ENCODE measurements around the gene FBXO48. TPM values are rescaled to one million over a fixed set of nuclear protein-coding genes. Genes with fewer than 3 reads are reported as not detected.

The FBXO48 gene
- total RNA-seq, 2 experiments from 2014 or later, result 2.8 to 3.7 TPM

DNA sequence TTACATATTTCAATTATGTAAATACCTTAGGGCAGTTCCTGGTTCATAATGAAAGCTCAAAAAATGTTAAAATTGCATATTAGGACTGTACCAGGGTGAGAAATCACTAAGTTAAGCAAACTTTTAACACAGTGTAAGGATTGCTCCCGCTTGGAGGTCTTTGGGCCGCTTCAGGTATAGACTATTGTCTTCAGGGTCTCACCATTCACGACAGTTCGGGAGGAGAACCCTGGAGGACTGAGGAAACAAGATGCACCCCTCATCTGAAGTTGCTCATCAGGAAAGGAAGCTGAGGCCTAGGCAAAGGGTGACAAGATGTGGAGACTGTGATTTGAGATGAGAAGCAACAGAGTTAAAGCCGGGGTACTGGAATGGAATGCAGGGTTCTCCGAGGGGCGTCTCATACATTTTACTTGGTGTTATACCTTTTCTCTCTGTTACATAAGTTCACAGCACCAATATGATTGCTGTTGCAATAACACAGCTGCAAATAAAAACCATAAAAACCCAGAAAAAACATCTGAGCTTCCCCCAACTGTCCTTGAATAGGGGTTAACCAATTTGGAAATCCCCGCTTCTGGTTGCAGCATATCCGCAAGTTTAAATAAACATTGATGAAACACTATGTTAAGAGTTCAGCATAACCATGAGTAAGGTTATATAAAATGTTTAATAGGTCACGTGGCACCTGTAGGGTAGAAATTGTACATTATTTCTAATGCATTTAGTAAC lies 40.1 kb downstream of the FBXO48 start:
- DNase-seq, result no peak
- Mint-ChIP-seq H3K27ac (no peak overlapping the region), H3K4me3 (no peak overlapping the region), H3K9me3 (no peaks in the 10 kb centered on the region), H3K36me3 (ENCODE audit: low read depth) (peaks cover under 1% of the 10 kb centered on the region), H3K27me3 (no peaks in the 10 kb centered on the region), H3K4me1 (peaks cover 3% of the 10 kb centered on the region)
- POLR2A ChIA-PET, result no interaction called here
- CTCF ChIA-PET, result no interaction called here

DNA sequence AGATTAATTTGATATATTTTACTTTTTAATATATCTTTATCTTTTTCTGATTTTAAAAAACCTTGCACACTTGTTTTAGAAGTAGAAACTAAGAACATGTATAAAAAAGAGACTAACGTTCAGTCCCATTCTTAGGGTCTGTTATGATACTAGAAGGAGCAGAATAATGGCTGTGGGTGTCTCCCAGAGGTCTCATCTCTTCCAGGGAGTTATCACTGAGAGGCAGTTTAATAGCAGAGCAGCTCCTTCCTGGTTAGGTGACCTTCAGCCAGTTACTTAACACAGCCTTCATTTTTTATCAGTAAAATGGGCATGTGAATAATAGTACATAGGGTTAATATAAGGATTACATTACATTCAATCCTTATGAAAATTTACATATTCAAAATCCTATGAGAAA lies 40.6 kb downstream of the FBXO48 start:
- peaks cover 3% of the 10 kb centered on the region for H3K4me1 Mint-ChIP-seq
- no peak overlapping the region for H3K27ac Mint-ChIP-seq
- H3K36me3 Mint-ChIP-seq (ENCODE audit: low read depth), result peaks cover 3% of the 10 kb centered on the region
- no peak overlapping the region for H3K4me3 Mint-ChIP-seq
- ChIA-PET CTCF (no interaction called here), POLR2A (no interaction called here)
- H3K9me3 Mint-ChIP-seq, result no peaks in the 10 kb centered on the region
- DNase-seq, result no peak
- no peaks in the 10 kb centered on the region for H3K27me3 Mint-ChIP-seq

DNA sequence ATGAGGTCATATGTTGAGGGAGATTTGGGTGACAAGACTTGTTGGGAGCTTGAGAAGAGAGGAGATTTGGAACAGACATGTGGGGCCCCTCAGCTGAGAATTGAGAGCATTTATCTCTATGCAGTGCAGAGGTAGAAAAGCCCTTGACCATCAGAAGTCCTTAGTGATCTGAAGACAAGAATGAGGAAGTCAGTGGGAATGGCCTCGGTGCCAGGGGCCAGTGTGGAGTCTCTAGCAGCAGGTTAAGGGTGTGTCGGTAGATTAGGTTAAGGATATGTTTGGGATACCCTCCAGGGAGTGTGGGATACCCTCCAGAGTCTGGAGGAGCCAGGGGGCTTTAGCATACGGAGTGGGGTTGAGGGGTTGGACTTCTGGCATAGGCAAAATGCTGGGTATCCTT lies 41.6 kb downstream of the FBXO48 start:
- Mint-ChIP-seq H3K36me3 (ENCODE audit: low read depth) (peaks cover 3% of the 10 kb centered on the region), H3K4me3 (no peak overlapping the region), H3K27ac (no peak overlapping the region), H3K9me3 (no peaks in the 10 kb centered on the region), H3K27me3 (no peaks in the 10 kb centered on the region), H3K4me1 (peaks cover 3% of the 10 kb centered on the region)
- ChIA-PET CTCF (interaction anchor here (0.5 kb wide), 1 partner anchor 56 kb away, joined by 3 read pairs; no protein-coding TSS in a partner anchor), POLR2A (no interaction called here)
- DNase-seq, result no peak

DNA sequence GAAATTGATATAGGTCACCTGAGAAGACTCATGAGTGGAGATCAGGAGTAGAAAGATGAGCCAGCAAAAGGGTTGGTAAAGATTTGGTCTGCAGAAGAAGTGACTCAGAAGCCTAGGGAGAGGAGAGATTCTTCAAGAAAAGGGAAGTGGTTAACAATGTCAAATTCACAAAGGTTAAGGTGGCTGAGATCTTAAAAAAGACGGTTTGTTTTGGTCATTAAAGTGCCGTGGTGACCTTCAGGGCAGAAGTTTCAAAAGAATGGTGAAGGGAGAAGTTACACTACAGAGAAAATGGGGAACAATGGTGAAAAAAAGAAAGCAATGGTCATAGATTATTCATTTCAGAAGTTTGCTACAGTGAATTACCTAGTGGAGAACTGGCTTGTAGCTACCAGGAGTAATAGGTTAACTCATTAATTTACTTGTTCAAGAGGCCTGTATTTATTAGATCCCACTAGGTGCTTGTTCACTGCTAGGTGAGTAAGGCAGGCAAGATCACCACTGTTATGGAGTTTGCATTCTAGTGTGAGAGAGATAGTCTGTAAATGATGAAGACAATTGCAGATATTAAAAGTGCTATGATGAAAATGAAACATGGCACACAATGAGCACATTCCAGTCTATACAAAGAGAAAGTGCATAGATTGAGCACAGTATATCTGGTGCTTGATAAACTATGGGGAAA lies 43.0 kb downstream of the FBXO48 start:
- Mint-ChIP-seq H3K27me3 (peaks cover 5% of the 10 kb centered on the region), H3K36me3 (ENCODE audit: low read depth) (peaks cover 3% of the 10 kb centered on the region), H3K4me3 (no peak overlapping the region), H3K4me1 (peaks cover 3% of the 10 kb centered on the region), H3K9me3 (no peaks in the 10 kb centered on the region), H3K27ac (no peak overlapping the region)
- CTCF ChIA-PET, result no interaction called here
- POLR2A ChIA-PET, result no interaction called here
- DNase-seq, result no peak

DNA sequence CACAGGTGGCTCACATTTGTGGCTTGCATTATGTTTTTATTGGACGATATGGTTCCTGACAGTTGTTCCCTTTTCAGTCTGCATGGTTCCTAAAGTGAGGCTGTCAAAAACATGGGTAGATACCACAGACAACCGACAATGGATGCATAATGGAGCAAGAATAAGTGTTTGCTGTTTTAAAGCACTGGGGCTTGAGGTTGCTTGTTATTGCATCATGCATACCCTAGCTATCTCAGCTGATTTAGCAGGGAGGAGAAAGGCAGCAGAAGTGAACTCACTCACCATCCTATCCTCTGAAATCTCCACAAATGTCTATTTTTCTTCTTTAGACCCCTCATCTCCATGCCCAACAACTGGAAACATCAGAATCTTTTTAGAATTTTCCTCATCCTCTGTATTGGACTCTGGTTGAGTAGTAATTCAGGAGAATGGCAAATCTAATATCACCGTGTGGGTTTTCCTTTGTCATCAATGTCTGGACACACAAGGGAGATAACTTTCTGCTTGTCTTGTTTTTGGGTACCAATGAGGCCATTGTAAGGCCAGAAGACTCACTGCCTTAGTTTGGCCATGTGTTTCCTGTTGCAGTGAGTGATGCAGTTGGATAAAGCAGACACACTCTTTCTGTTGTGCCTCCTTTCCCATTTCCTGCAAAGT lies 46.7 kb downstream of the FBXO48 start:
- CTCF ChIA-PET, result interaction anchor here (0.8 to 1.0 kb wide), 2 partner anchors 43 to 175 kb away, joined by 3 read pairs; no protein-coding TSS in a partner anchor
- Mint-ChIP-seq H3K36me3 (ENCODE audit: low read depth) (peaks cover 3% of the 10 kb centered on the region), H3K27me3 (peaks cover 7% of the 10 kb centered on the region), H3K4me1 (peaks cover 2% of the 10 kb centered on the region), H3K9me3 (no peaks in the 10 kb centered on the region), H3K27ac (no peak overlapping the region), H3K4me3 (no peak overlapping the region)
- no peak for DNase-seq
- POLR2A ChIA-PET, result no interaction called here

DNA sequence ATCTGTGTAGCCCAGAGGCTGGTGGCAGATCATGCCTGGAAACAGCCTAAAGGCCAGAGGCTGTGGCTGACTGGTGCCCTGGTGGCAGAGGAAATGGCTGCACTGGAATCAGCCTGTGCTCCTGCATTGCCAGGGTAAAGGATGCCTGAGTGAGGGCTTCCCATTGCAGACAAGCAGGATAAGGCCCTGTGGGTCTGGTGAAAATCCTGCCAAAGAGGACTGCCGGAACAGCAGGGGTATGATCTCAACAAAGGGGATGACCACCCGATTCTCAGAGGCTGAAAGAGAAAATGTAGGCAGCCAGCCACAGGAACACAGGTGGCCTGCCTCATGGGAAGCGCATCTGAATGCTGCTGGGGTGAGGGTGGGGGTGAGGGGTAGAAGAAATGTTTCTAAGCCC lies 48.2 kb downstream of the FBXO48 start:
- ChIA-PET POLR2A (no interaction called here), CTCF (interaction anchor here (0.6 to 1.1 kb wide), 3 partner anchors 16 to 44 kb away, joined by 3 read pairs; no protein-coding TSS in a partner anchor)
- DNase-seq, result no peak
- H3K27me3 Mint-ChIP-seq, result peaks cover 7% of the 10 kb centered on the region
- no peak overlapping the region for H3K4me3 Mint-ChIP-seq
- H3K27ac Mint-ChIP-seq, result no peak overlapping the region
- peaks cover 3% of the 10 kb centered on the region for H3K36me3 Mint-ChIP-seq (ENCODE audit: low read depth)
- no peaks in the 10 kb centered on the region for H3K9me3 Mint-ChIP-seq
- peaks cover 2% of the 10 kb centered on the region for H3K4me1 Mint-ChIP-seq

DNA sequence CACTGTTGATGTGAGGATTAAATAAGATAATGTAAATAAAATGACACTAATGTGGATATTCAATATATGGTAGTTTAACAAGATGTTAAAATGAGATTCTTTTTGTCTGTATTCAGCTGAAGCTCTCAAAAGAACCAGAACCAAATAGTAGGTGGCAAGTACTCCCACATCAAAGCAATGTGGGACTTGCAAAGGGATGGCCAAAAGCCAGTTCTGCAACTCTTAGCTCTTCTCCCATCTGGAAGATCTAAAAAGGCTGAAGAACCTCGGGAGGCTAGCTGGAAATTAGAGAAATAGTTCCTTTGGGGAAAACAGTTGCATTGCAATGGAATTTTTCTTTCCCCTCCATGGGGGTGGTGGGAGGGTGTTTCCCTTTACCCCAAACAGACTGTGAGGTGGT lies 48.7 kb downstream of the FBXO48 start:
- no peak overlapping the region for H3K4me3 Mint-ChIP-seq
- no peaks in the 10 kb centered on the region for H3K9me3 Mint-ChIP-seq
- H3K27ac Mint-ChIP-seq, result no peak overlapping the region
- DNase-seq, result no peak
- POLR2A ChIA-PET, result no interaction called here
- peaks cover 3% of the 10 kb centered on the region for H3K36me3 Mint-ChIP-seq (ENCODE audit: low read depth)
- H3K4me1 Mint-ChIP-seq, result peaks cover 2% of the 10 kb centered on the region
- peaks cover 7% of the 10 kb centered on the region for H3K27me3 Mint-ChIP-seq
- CTCF ChIA-PET, result interaction anchor here (0.6 kb wide), 1 partner anchor 16 kb away, joined by 3 read pairs; no protein-coding TSS in a partner anchor

DNA sequence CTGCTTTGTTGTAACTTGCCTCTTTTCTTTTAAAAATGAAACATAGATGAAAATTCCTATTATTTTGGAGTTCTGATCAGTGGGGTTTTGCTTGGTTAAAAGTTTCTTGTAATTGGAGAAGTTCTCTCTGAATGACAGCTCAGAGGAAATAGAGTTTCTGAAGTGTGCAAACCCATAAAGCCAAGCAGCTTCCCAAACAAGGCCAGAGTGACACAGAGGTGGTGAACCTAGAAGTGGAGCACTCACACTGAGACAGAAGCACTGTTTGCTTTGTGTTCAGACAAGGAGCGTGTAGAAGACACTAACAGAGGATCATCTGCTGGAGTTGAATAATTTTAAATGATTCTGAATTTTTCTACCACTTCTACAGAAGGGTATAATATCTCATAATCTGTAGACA lies 49.2 kb downstream of the FBXO48 start:
- no peak overlapping the region for H3K27ac Mint-ChIP-seq
- CTCF ChIA-PET, result no interaction called here
- POLR2A ChIA-PET, result no interaction called here
- no peaks in the 10 kb centered on the region for H3K9me3 Mint-ChIP-seq
- peaks cover 3% of the 10 kb centered on the region for H3K36me3 Mint-ChIP-seq (ENCODE audit: low read depth)
- H3K4me3 Mint-ChIP-seq, result no peak overlapping the region
- H3K4me1 Mint-ChIP-seq, result peaks cover 2% of the 10 kb centered on the region
- peaks cover 7% of the 10 kb centered on the region for H3K27me3 Mint-ChIP-seq
- no peak for DNase-seq

DNA sequence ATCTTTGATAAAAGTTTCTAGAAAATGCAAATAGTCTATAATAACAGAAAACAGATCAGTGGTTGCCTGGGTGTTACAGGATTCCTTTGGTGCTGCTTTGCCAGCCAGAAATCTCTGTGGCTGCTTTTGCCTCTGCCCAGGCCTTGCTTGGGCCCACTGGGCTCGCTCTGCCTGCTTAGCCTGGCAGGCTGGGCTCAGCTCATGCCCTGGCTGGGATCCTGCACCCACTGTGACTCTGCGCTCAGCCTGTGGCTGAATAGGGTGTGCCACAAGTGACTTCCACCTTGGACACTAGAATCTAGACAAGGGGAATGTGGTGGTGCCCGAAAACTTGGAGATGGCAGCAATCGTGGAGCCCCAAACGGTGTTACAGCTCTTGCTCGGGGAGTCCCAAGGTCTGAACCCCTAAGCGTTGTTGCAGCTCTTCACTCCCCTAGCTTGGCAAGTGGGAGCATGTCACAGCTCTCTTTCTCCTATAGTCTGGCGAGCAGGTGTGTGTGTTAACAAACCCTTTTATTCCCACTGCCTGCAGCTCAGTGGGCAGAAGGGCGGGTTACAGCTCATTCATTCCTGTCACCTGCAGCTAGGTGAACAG lies 50.9 kb downstream of the FBXO48 start:
- H3K4me1 Mint-ChIP-seq, result peaks cover 6% of the 10 kb centered on the region
- DNase-seq, result no peak
- H3K27me3 Mint-ChIP-seq, result peaks cover 7% of the 10 kb centered on the region
- H3K4me3 Mint-ChIP-seq, result no peak overlapping the region
- ChIA-PET CTCF (interaction anchor here (0.9 kb wide), 1 partner anchor 34 kb away, joined by 3 read pairs; no protein-coding TSS in a partner anchor), POLR2A (interaction anchor here (0.6 kb wide), 1 partner anchor 15 kb away, joined by 10 read pairs; no protein-coding TSS in a partner anchor)
- no peaks in the 10 kb centered on the region for H3K9me3 Mint-ChIP-seq
- no peak overlapping the region for H3K27ac Mint-ChIP-seq
- no peaks in the 10 kb centered on the region for H3K36me3 Mint-ChIP-seq (ENCODE audit: low read depth)

DNA sequence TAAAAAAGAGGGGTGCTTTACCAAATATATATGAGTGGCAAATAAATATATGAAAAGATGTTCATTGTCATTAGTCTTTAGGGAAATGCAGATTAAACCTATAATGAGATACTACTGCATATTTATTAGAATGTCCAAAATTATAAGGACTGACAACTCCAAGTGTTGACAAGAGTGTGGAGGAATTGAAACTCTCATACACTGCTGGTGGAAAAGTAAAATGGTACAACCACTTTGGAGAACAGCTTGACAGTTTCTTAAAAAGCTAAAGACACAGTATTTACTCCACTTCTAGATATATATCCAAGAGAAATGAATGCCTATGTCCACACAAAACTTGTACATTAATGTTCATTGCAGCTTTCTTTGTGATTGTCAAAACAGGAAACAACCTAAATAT lies 51.6 kb downstream of the FBXO48 start:
- Mint-ChIP-seq H3K27me3 (peaks cover 7% of the 10 kb centered on the region), H3K4me1 (peaks cover 6% of the 10 kb centered on the region), H3K9me3 (no peaks in the 10 kb centered on the region)

DNA sequence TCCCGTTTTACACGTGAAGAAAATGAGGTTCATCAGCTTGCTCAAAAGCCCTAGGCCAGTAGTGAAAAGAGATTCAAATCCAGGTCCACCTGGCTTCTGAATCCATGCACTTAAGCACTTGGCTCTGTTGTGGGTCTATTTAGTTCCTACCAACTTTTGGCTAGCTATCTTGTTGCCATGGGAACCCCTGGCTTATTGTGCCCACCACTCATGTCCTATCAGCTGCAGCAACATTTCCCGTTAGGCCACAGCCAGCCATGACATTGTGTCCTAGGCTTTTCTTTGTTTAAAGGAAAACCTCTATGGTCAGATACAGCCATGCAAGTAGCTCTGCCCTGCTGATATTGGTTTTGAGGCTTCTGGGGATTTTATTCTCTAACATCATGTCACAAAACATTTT lies 52.2 kb downstream of the FBXO48 start:
- Mint-ChIP-seq H3K4me3 (no peak overlapping the region), H3K4me1 (peaks cover 6% of the 10 kb centered on the region), H3K27me3 (peaks cover 12% of the 10 kb centered on the region), H3K27ac (no peak overlapping the region), H3K36me3 (ENCODE audit: low read depth) (no peaks in the 10 kb centered on the region), H3K9me3 (no peaks in the 10 kb centered on the region)
- ChIA-PET CTCF (interaction anchor here (0.8 to 1.5 kb wide), 3 partner anchors 14 to 43 kb away, joined by 3 to 4 read pairs (median 3); no protein-coding TSS in a partner anchor), POLR2A (no interaction called here)
- no peak for DNase-seq

More for the DNA sequence above, 51.6 kb downstream of the FBXO48 start:
- Mint-ChIP-seq H3K27ac (no peak overlapping the region), H3K36me3 (ENCODE audit: low read depth) (no peaks in the 10 kb centered on the region), H3K4me3 (no peak overlapping the region)
- ChIA-PET POLR2A (no interaction called here), CTCF (interaction anchor here (0.8 to 1.0 kb wide), 3 partner anchors 26 to 44 kb away, joined by 3 to 4 read pairs (median 3); no protein-coding TSS in a partner anchor)
- no peak for DNase-seq

DNA sequence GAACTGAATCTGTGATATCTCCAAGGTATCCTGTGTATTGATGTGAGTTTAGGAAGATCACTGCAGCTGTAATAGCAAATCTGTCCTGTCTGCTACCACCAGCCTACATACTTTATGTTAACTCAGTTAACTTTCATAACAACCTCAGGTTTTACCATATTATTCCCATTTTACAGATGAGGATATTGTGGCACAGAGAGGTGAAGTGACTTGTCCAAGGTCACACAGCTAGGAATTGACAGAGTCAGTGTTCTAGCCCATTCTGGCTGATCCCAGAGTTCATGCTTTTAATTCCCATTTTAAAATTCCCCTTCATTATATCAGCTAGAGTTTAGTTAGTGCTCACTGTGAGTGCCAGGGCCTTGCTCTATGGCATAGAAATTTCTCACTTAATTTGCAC lies 52.6 kb downstream of the FBXO48 start:
- ChIA-PET CTCF (interaction anchor here (0.8 to 1.6 kb wide), 4 partner anchors 15 to 43 kb away, joined by 3 to 6 read pairs (median 4); no protein-coding TSS in a partner anchor), POLR2A (no interaction called here)
- H3K9me3 Mint-ChIP-seq, result no peaks in the 10 kb centered on the region

More for the DNA sequence above, 52.6 kb downstream of the FBXO48 start:
- no peak for DNase-seq
- Mint-ChIP-seq H3K27ac (no peak overlapping the region), H3K27me3 (peaks cover 11% of the 10 kb centered on the region), H3K36me3 (ENCODE audit: low read depth) (no peaks in the 10 kb centered on the region), H3K4me1 (peaks cover 6% of the 10 kb centered on the region), H3K4me3 (no peak overlapping the region)

All from activated CD4-positive, alpha-beta T cell treated with anti-CD3 and anti-CD28 coated beads, Interleukin-2, amount 10 ng/mL, durations not matched to agents 7 days and 5 days (primary cell).